ENCODE measurements around the gene ITIH5.

- no peak for TF ChIP-seq SMC3 (conservative IDR thresholded peaks at IDR 0.05; ENCODE audit: poor library complexity)
- TF ChIP-seq, protein P1, sequence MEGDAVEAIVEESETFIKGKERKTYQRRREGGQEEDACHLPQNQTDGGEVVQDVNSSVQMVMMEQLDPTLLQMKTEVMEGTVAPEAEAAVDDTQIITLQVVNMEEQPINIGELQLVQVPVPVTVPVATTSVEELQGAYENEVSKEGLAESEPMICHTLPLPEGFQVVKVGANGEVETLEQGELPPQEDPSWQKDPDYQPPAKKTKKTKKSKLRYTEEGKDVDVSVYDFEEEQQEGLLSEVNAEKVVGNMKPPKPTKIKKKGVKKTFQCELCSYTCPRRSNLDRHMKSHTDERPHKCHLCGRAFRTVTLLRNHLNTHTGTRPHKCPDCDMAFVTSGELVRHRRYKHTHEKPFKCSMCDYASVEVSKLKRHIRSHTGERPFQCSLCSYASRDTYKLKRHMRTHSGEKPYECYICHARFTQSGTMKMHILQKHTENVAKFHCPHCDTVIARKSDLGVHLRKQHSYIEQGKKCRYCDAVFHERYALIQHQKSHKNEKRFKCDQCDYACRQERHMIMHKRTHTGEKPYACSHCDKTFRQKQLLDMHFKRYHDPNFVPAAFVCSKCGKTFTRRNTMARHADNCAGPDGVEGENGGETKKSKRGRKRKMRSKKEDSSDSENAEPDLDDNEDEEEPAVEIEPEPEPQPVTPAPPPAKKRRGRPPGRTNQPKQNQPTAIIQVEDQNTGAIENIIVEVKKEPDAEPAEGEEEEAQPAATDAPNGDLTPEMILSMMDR (IDR thresholded peaks at IDR 0.05; ENCODE audit: poor library complexity, severe bottlenecking): no peak
- TF ChIP-seq EP300 (conservative IDR thresholded peaks at IDR 0.05; ENCODE audit: poor library complexity, severe bottlenecking): no peak
- no peak for TF ChIP-seq EZH2 (IDR thresholded peaks at IDR 0.05; ENCODE audit: borderline replicate concordance, insufficient read depth, low read length, poor library complexity, severe bottlenecking)
Measured at GRCh38 chr10:7518693-7519092, 148.1 kb downstream of the ITIH5 start.
